ENCODE results near the gene HPCAL1.

HPCAL1 gene

GRCh38 chr2:10339647-10340592 is 37.2 kb downstream of the HPCAL1 start:
- Histone ChIP-seq H4K12ac (ENCODE audit: low read depth, low read length) (no peak overlapping the region), H3K79me1 (ENCODE audit: low read length) (no peaks in the 10 kb centered on the region), H2BK5ac (ENCODE audit: low read depth, low read length, poor library complexity) (no peak overlapping the region), H3K79me2 (ENCODE audit: control insufficient read depth, insufficient read depth, low read length, poor library complexity) (no peaks in the 10 kb centered on the region), H2BK120ac (ENCODE audit: insufficient read depth, low read length, poor library complexity) (no peak overlapping the region), H3K4ac (ENCODE audit: low read depth, low read length) (no peak overlapping the region), H4K8ac (ENCODE audit: low read depth, low read length) (no peak overlapping the region), H2AK5ac (ENCODE audit: low read length) (no peak overlapping the region), H3K4me1 (ENCODE audit: control insufficient read depth in 1 of 2, insufficient read depth in 2 of 2, low read length in 2 of 2) (peaks cover 2% of the 10 kb centered on the region in 2 experiments), H2BK12ac (ENCODE audit: low read length) (no peak overlapping the region), H3K23ac (ENCODE audit: low read length) (no peak overlapping the region), H3K36me3 (ENCODE audit: control insufficient read depth in 1 of 2, insufficient read depth in 2 of 2, low read length in 2 of 2) (no peaks in the 10 kb centered on the region), H4K91ac (ENCODE audit: low read depth, low read length) (no peak overlapping the region), H3K27me3 (ENCODE audit: insufficient read depth, low read length) (no peaks in the 10 kb centered on the region), H3K18ac (ENCODE audit: low read length) (no peak overlapping the region), H3K9me3 (ENCODE audit: insufficient read depth, low read depth, low read length) (peaks cover 3% of the 10 kb centered on the region), H3K14ac (ENCODE audit: low read length) (no peak overlapping the region), H2AFZ (ENCODE audit: insufficient read depth, low read length, poor library complexity) (no peak overlapping the region), H3K9ac (ENCODE audit: low read length) (no peak overlapping the region), H3K27ac (ENCODE audit: low read depth, low read length) (no peak overlapping the region), H3K4me2 (ENCODE audit: low read length) (no peak overlapping the region), H3K4me3 (ENCODE audit: low read depth, low read length) (no peak overlapping the region)
- WGBS (ENCODE audit: extremely low coverage, insufficient coverage, insufficient read length): no CpG with 5 or more reads among the region's 17 CpGs
- DNase-seq: peak; percentile 70 to 89

GRCh38 chr2:10340593-10340975 is 37.9 kb downstream of the HPCAL1 start:
- DNase-seq: peak; percentile 88
- no peaks in the 10 kb centered on the region for H3K79me2 ChIP-seq (ENCODE audit: control insufficient read depth, insufficient read depth, low read length, poor library complexity)
- no peak overlapping the region for H2BK120ac ChIP-seq (ENCODE audit: insufficient read depth, low read length, poor library complexity)
- no peak overlapping the region for H2AK5ac ChIP-seq (ENCODE audit: low read length)
- H3K4me3 ChIP-seq (ENCODE audit: low read depth, low read length): no peak overlapping the region
- no peak overlapping the region for H3K9ac ChIP-seq (ENCODE audit: low read length)
- no peaks in the 10 kb centered on the region for H3K79me1 ChIP-seq (ENCODE audit: low read length)
- H3K9me3 ChIP-seq (ENCODE audit: insufficient read depth, low read depth, low read length): no peaks in the 10 kb centered on the region
- no peak overlapping the region for H4K91ac ChIP-seq (ENCODE audit: low read depth, low read length)
- no peak overlapping the region for H3K27ac ChIP-seq (ENCODE audit: low read depth, low read length)
- no peak overlapping the region for H2AFZ ChIP-seq (ENCODE audit: insufficient read depth, low read length, poor library complexity)
- no peak overlapping the region for H3K14ac ChIP-seq (ENCODE audit: low read length)
- H2BK5ac ChIP-seq (ENCODE audit: low read depth, low read length, poor library complexity): no peak overlapping the region
- no peak overlapping the region for H3K4ac ChIP-seq (ENCODE audit: low read depth, low read length)
- peaks cover 2% of the 10 kb centered on the region in 2 experiments for H3K4me1 ChIP-seq (ENCODE audit: control insufficient read depth in 1 of 2, insufficient read depth in 2 of 2, low read length in 2 of 2)
- H3K4me2 ChIP-seq (ENCODE audit: low read length): no peak overlapping the region
- H3K27me3 ChIP-seq (ENCODE audit: insufficient read depth, low read length): no peaks in the 10 kb centered on the region
- no peak overlapping the region for H2BK12ac ChIP-seq (ENCODE audit: low read length)
- no peak overlapping the region for H3K18ac ChIP-seq (ENCODE audit: low read length)
- no peak overlapping the region for H4K12ac ChIP-seq (ENCODE audit: low read depth, low read length)
- no peaks in the 10 kb centered on the region for H3K36me3 ChIP-seq (ENCODE audit: control insufficient read depth in 1 of 2, insufficient read depth in 2 of 2, low read length in 2 of 2)
- no peak overlapping the region for H3K23ac ChIP-seq (ENCODE audit: low read length)
- no CpG with 5 or more reads among the region's 7 CpGs for WGBS (ENCODE audit: extremely low coverage, insufficient coverage, insufficient read length)
- H4K8ac ChIP-seq (ENCODE audit: low read depth, low read length): no peak overlapping the region

- WGBS (ENCODE audit: extremely low coverage, insufficient coverage, insufficient read length): no CpG with 5 or more reads among the region's 8 CpGs
- H3K4me3 ChIP-seq (ENCODE audit: low read depth, low read length): no peak overlapping the region
Observed at GRCh38 chr2:10341193-10341592, 38.5 kb downstream of the HPCAL1 start.

GRCh38 chr2:10342245-10342951 is 39.7 kb downstream of the HPCAL1 start:
- Histone ChIP-seq H3K79me2 (ENCODE audit: control insufficient read depth, insufficient read depth, low read length, poor library complexity) (no peaks in the 10 kb centered on the region), H2BK12ac (ENCODE audit: low read length) (no peak overlapping the region)
- no CpG with 5 or more reads among the region's 18 CpGs for WGBS (ENCODE audit: extremely low coverage, insufficient coverage, insufficient read length)

More at GRCh38 chr2:10341193-10341592, 38.5 kb downstream of the HPCAL1 start:
- no peaks in the 10 kb centered on the region for H3K36me3 ChIP-seq (ENCODE audit: control insufficient read depth in 1 of 2, insufficient read depth in 2 of 2, low read length in 2 of 2)
- H4K8ac ChIP-seq (ENCODE audit: low read depth, low read length): no peak overlapping the region
- no peak overlapping the region for H2BK5ac ChIP-seq (ENCODE audit: low read depth, low read length, poor library complexity)
- no peak overlapping the region for H3K14ac ChIP-seq (ENCODE audit: low read length)
- no peak overlapping the region for H3K27ac ChIP-seq (ENCODE audit: low read depth, low read length)
- H3K27me3 ChIP-seq (ENCODE audit: insufficient read depth, low read length): no peaks in the 10 kb centered on the region
- H4K91ac ChIP-seq (ENCODE audit: low read depth, low read length): no peak overlapping the region
- H3K4me1 ChIP-seq (ENCODE audit: control insufficient read depth in 1 of 2, insufficient read depth in 2 of 2, low read length in 2 of 2): peaks cover 2% of the 10 kb centered on the region in 2 experiments
- H3K4me2 ChIP-seq (ENCODE audit: low read length): no peak overlapping the region
- peak; percentile 86 to 87 for DNase-seq
- H3K9me3 ChIP-seq (ENCODE audit: insufficient read depth, low read depth, low read length): no peaks in the 10 kb centered on the region
- no peak overlapping the region for H2AFZ ChIP-seq (ENCODE audit: insufficient read depth, low read length, poor library complexity)
- no peak overlapping the region for H3K18ac ChIP-seq (ENCODE audit: low read length)
- no peak overlapping the region for H2BK120ac ChIP-seq (ENCODE audit: insufficient read depth, low read length, poor library complexity)
- no peaks in the 10 kb centered on the region for H3K79me1 ChIP-seq (ENCODE audit: low read length)
- H4K12ac ChIP-seq (ENCODE audit: low read depth, low read length): no peak overlapping the region
- no peak overlapping the region for H2AK5ac ChIP-seq (ENCODE audit: low read length)
- no peak overlapping the region for H3K4ac ChIP-seq (ENCODE audit: low read depth, low read length)
- no peak overlapping the region for H2BK12ac ChIP-seq (ENCODE audit: low read length)
- no peak overlapping the region for H3K23ac ChIP-seq (ENCODE audit: low read length)
- no peaks in the 10 kb centered on the region for H3K79me2 ChIP-seq (ENCODE audit: control insufficient read depth, insufficient read depth, low read length, poor library complexity)
- no peak overlapping the region for H3K9ac ChIP-seq (ENCODE audit: low read length)

More at GRCh38 chr2:10342245-10342951, 39.7 kb downstream of the HPCAL1 start:
- no peak overlapping the region for H2BK5ac ChIP-seq (ENCODE audit: low read depth, low read length, poor library complexity)
- H3K9ac ChIP-seq (ENCODE audit: low read length): no peak overlapping the region
- no peak overlapping the region for H4K12ac ChIP-seq (ENCODE audit: low read depth, low read length)
- no peak overlapping the region for H3K18ac ChIP-seq (ENCODE audit: low read length)
- no peaks in the 10 kb centered on the region for H3K27me3 ChIP-seq (ENCODE audit: insufficient read depth, low read length)
- H3K27ac ChIP-seq (ENCODE audit: low read depth, low read length): no peak overlapping the region
- H3K14ac ChIP-seq (ENCODE audit: low read length): no peak overlapping the region
- H3K79me1 ChIP-seq (ENCODE audit: low read length): no peaks in the 10 kb centered on the region
- no peak overlapping the region for H2AFZ ChIP-seq (ENCODE audit: insufficient read depth, low read length, poor library complexity)
- no peak overlapping the region for H3K4ac ChIP-seq (ENCODE audit: low read depth, low read length)
- no peak overlapping the region for H4K91ac ChIP-seq (ENCODE audit: low read depth, low read length)
- no peak overlapping the region for H3K4me2 ChIP-seq (ENCODE audit: low read length)
- H3K4me3 ChIP-seq (ENCODE audit: low read depth, low read length): no peak overlapping the region
- H3K4me1 ChIP-seq (ENCODE audit: control insufficient read depth in 1 of 2, insufficient read depth in 2 of 2, low read length in 2 of 2): peaks cover 3 to 4% of the 10 kb centered on the region in 2 experiments
- H2BK120ac ChIP-seq (ENCODE audit: insufficient read depth, low read length, poor library complexity): no peak overlapping the region
- no peak overlapping the region for H2AK5ac ChIP-seq (ENCODE audit: low read length)
- DNase-seq: peak in 1 of 2 donors; percentile 48
- no peak overlapping the region for H3K23ac ChIP-seq (ENCODE audit: low read length)
- no peak overlapping the region for H4K8ac ChIP-seq (ENCODE audit: low read depth, low read length)
- H3K9me3 ChIP-seq (ENCODE audit: insufficient read depth, low read depth, low read length): no peaks in the 10 kb centered on the region
- H3K36me3 ChIP-seq (ENCODE audit: control insufficient read depth in 1 of 2, insufficient read depth in 2 of 2, low read length in 2 of 2): no peaks in the 10 kb centered on the region
